Measurements from ENCODE around the gene TPSD1. TPM values are rescaled to one million over a fixed set of nuclear protein-coding genes. Genes with fewer than 3 reads are reported as not detected.

TPSD1 gene
- total and polyA plus RNA-seq, 2 donors (not counting 3 experiments of a cell fraction or from before 2014, with no cell fraction given), result not detected

- Histone ChIP-seq H3K36me3 (ENCODE audit: control insufficient read depth in 2 of 2, extremely low read depth in 1 of 2, insufficient read depth in 2 of 2, low read length in 2 of 2) (no peaks in the 10 kb centered on the region), H3K27me3 (ENCODE audit: control insufficient read depth in 2 of 2, insufficient read depth in 2 of 2, low read length in 2 of 2) (peaks cover 16 to 19% of the 10 kb centered on the region in 2 experiments), H3K79me2 (ENCODE audit: control insufficient read depth, insufficient read depth, low read length) (no peaks in the 10 kb centered on the region), H4K20me1 (replicated peaks; ENCODE audit: control insufficient read depth, extremely low read depth, insufficient read depth, low read length) (no peaks in the 10 kb centered on the region), H3K27ac (ENCODE audit: insufficient read depth, low read depth, low read length) (no peak overlapping the region), H3K4me3 (replicated peaks in 1 of 3; ENCODE audit: insufficient read depth in 1 of 3, low read depth in 1 of 3, low read length in 3 of 3) (no peak overlapping the region), H3K4me2 (ENCODE audit: insufficient read depth, low read length) (no peak overlapping the region), H3K9me3 (replicated peaks; ENCODE audit: control insufficient read depth, insufficient read depth, low read length) (no peaks in the 10 kb centered on the region), H3K9ac (replicated peaks; ENCODE audit: extremely low read depth, insufficient read depth, low read length) (no peak overlapping the region), H3K4me1 (ENCODE audit: control insufficient read depth, extremely low read depth, insufficient read depth, low read length) (no peaks in the 10 kb centered on the region), H3K9me1 (replicated peaks; ENCODE audit: control insufficient read depth, extremely low read depth, insufficient read depth, low read length) (no peaks in the 10 kb centered on the region), H2AFZ (ENCODE audit: low read depth, low read length) (no peak overlapping the region)
- intact Hi-C loops (cut with micrococcal nuclease) (no loop called here), dilution Hi-C loops (cut with MboI; ENCODE audit: extremely low pct_ligation_motif_present, low sequenced_read_pairs) (no loop called here)
- POLR2A ChIA-PET, result no interaction called here
- TF ChIP-seq MAX (IDR thresholded peaks at IDR 0.05; ENCODE audit: insufficient read depth, insufficient read length), result no peak
- TF ChIP-seq MYC (IDR thresholded peaks at IDR 0.05; ENCODE audit: low read depth, low read length), result no peak
- TF ChIP-seq GATA2 (IDR thresholded peaks at IDR 0.05; ENCODE audit: insufficient read depth, insufficient read length, low read depth, low read length), result no peak
- no peak for TF ChIP-seq CTCF (IDR thresholded peaks at IDR 0.05; ENCODE audit: extremely low read depth in 1 of 2, insufficient read depth in 1 of 2, low read depth in 1 of 2, low read length in 2 of 2)
- TF ChIP-seq FOS (IDR thresholded peaks at IDR 0.05; ENCODE audit: borderline replicate concordance, insufficient read depth, low read length), result no peak
- no peak for TF ChIP-seq POLR2AphosphoS5 (IDR thresholded peaks at IDR 0.05; ENCODE audit: insufficient read depth, low read depth, low read length)
- CTCF ChIA-PET, result no interaction called here
- FAIRE-seq (no peak), DNase-seq (ENCODE audit: low read depth, low spot score) (no peak)
- BruUV-seq (replicated peaks), result no TSS peak
These were observed 8.6 kb downstream of the TPSD1 start for GRCh38 chr16:1264345-1265089.

Measured in endothelial cell of umbilical vein (primary cell).